Regular cardiac myocyte (primary cell): ENCODE results near the gene CHIC2. TPM values are rescaled to one million over a fixed set of nuclear protein-coding genes. Genes with fewer than 3 reads are reported as not detected.

Experiments
- total RNA-seq: library from RNA; depleted of rRNA; stranded (reverse); fragments of >200 nt; gene quantifications from 2 replicates; pipeline ENCODE4 v1.2.3, GENCODE V29; 2014

Gene CHIC2
- total RNA-seq: 96.4 and 101 TPM in 2 replicates

DNA sequence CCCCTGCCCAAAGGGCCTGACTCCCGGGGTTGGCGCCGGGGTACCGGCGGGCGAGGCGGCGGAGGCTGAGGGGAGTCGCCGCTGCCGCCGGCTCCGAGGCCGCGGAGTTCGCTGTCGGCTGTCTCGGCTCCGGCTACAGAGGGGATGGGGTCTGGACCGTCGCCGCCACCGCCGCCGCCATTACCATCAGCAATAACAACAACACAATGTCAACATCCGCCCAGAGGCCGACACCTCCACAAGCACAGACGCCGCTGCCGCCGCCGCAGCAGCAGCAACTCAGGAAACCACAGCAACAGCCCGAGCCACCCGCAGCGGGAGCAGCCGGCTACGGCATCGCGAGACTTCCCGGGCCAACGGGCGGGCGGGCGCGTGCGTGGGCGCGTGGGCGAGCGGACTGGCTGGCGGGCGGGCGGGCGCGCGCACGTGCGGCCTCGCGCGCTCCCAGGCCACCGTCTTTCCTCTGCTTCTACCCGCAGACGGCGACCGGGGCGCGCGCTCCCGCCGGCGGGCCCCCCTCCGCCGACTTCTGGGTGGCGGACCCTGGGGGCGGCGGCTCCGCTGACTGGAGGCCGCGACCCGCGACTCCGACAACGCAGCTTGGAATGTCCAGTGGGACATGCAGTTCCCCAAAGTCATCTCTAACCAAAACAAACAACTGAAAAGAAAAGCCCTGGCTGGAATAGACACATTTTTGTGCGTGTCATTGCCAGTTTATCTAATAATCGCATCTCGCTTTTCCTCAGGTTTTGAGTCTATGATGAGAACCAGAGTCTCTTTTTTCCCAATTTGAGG is at the start of gene CHIC2:
CHIC2 (minus strand) TSS at position 289 of the 795 bp plus-strand sequence. CDS start 305 bp downstream, outside the sequence.

DNA sequence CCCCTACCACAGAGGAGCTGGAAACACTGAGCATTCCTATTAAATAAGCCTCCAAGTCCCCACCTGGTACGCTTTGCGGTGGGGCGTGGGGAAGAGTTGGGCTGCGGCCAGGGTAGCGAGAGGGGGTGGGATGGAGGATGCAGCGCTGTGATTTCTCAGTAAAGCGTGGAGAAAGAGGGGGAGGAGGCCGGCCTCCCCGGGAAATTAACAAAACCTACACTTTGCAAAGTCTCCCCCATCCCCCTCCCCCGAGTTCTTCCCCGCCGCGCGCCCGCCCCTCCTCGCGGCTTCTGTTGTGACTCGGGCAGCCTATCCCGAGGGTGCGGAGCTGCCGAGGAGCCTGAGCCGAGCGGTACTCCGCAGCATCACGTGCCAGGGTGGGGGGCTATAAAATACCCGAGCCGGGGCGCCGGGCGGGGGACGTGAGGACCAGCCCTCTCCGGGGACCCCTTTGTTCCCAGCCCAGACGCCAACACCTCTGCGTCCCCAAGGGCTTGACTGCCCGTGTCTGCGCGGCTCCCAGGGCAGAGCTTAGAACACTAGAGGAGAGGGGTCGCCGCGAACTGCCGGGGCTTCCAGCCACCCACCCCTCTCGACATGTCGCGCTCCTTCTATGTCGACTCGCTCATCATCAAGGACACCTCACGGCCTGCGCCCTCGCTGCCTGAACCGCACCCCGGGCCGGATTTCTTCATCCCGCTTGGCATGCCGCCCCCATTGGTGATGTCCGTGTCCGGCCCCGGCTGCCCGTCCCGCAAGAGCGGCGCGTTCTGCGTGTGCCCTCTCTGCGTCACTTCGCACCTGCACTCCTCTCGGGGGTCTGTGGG is 35.6 kb upstream of the CHIC2 start, which contains the start of gene GSX2:
GSX2 (plus strand) TSS at position 416 of the 827 bp plus-strand sequence; CDS start at position 598, 182 bp downstream.

Other genes starting within 250 kb of the CHIC2 start
- under 0.01 TPM in 1 of 2 replicates, not detected in the other for gene GSX2, start 35.6 kb upstream of the CHIC2 start, total RNA-seq
- gene PDGFRA, start 164.7 kb upstream of the CHIC2 start, total RNA-seq: 295 and 354 TPM in 2 replicates